Fibroblast of skin of scalp (primary cell): ENCODE results near the gene TMEM245.
"Not testable (repeated sequence)": the region's sequence is repeated elsewhere in the genome, so short reads cannot be mapped to it uniquely, and the experiment has no call there.

Experiments used
- DNase-seq: peaks from one replicate; pipeline ENCODE4 v3.0.0-alpha.2; 2013

Gene TMEM245

DNA sequence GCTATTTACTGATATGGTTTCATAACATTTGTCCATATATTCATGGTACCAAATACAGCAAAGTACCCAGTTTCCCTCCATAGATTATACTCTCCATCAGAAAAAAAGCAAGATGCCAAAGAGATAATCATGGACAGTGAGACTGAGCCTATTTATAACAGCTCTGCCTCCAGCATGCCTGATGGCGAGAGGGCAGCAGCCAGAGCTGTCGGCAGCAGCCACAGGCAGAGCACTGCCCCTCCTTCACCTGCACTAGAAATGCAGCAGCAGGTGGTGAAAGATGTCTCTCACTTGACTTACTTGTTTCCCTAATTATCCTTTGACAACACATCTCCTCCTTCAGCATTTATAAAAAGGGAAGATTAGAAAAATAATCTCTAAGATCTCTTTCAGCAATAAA is 138.9 kb downstream of the TMEM245 start:
- no peak for DNase-seq

DNA sequence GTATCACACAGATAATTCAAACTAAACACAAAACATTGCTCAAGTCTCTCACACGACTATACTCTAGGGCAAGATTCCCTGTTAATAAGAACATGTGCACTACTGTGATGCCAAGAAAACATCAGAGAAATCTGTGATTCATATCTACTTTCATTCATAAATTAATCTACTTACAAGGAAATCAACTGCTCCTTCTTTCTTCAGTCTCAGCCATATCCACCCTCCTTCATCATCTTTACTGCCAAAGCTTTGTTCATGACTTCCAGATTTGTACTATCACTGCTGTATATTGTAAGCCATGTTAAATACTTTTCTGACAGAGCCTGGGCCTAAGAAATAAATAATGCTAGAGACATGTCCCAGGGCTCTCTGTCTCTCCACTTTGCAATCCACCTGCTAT is 141.5 kb downstream of the TMEM245 start:
- no peak for DNase-seq

DNA sequence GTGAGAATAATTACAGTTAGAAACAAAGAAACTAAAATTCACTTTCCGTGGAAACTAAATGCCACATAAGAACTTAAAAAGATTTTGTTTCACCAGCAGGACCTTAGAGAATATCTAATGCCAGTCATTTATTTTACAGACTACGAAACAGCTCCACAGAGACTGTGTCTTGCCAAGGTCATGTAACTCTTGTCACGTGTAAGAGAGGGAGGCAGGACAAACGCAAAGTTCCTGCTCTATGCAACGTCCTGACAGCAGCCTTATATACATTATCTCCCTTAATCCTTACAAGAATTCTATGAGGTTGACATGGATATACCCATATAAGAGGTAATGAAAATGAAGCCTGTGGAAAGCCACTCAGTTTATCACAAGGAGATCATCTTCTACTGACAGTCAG is 145.9 kb downstream of the TMEM245 start:
- DNase-seq: no peak

DNA sequence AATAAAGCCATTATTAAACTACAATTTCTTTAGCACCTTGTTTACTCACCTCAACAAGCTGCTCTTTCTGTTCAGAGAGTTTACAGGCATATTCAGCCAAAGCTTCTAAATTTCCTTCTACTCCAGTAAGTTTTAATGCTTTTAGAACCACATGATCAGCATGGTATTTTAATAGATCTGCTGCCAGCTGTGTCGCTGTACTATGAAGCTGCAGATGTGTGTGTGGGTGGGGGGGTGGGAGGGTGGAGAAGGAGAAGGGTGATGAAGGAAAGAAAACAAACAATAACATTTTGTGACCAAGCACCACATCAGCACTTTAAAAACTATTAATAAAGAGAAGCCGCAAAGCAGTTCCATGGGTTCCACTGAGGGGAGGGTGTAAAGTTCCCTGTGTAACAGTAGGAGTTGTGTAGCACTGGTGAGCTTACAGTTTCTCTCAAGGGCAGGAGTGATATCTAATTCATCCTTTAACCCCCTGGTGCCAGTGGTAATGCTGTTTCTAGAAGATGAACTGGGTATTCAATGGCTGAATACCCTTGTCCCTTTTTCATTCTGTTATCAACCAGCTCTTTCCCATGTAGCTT is 147.0 kb downstream of the TMEM245 start:
- peak; percentile 22 for DNase-seq

DNA sequence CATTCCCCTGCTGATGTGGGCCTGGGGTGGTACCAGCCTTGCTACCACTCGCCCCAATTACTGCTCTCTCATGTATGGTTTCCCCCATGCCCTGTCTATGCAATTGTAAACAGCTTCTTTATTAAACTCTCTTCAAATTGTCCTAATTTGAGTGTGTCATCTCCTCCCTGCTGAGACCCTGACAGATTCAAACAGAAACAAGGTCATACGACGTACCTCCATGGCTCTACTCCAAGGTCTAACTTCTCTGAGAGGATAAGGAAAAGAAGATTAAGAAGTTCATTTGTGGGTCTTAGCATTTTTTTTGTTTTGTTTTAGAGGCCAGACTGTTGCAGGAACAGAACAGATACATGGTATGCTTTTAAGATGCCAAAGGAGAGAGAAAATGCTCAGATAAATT is 147.6 kb downstream of the TMEM245 start:
- no peak for DNase-seq

DNA sequence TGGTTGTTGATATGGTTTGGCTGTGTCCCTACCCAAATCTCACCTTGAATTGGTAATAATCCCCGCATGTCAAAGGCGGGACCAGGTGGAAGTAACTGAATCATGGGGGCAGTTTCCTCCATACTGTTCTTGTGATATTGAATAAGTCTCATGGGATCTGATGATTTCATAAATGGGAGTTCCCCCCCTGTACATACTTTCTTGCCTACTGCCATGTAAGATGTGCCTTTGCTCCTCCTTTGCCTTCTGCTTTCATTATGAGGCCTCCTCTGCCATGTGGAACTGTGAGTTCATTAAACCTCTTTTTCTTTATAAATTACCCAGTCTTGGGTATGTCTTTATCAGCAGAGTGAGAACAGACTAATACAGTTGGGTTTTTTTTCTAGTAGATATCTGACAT is 148.4 kb downstream of the TMEM245 start:
- not testable (repeated sequence) for DNase-seq

DNA sequence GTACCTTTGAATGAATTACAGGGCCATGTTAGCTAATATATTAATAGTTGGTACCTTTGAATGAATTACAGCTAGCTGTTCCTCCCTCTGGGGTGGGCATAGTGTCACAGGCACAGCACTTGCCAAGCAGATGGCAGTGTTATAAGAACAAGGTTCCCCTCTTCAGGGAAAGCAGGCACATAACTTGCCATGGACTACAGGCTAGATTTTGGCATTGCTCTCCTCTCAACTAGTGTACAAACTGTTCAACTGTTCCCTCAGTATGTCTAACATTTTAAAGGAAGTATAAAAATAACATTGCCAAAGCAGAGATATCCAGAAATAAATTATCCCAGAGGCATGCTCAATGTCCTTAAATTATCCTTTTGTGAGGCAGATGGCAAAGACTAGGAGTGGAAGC is 151.8 kb downstream of the TMEM245 start:
- DNase-seq: no peak
